SKM-1 (cell line): ENCODE results near the gene INPP5A.

Experiments used
- DNase-seq: peaks from one replicate; lab custom pipeline; 2025; ENCODE audit not compliant: unreplicated experiment; lab: John Stamatoyannopoulos, UW

INPP5A gene

GRCh38 chr10:132610071-132610701, 72.6 kb downstream of the INPP5A start:
- no peak for DNase-seq

GRCh38 chr10:132611026-132611910, 73.7 kb downstream of the INPP5A start:
- no peak for DNase-seq

- no peak for DNase-seq
Observed at GRCh38 chr10:132611986-132612385, 74.4 kb downstream of the INPP5A start.

- DNase-seq: no peak
Observed at GRCh38 chr10:132612571-132613504, 75.3 kb downstream of the INPP5A start.

GRCh38 chr10:132613566-132614348, 76.2 kb downstream of the INPP5A start:
- no peak for DNase-seq

GRCh38 chr10:132614431-132615340, 77.1 kb downstream of the INPP5A start:
- no peak for DNase-seq

GRCh38 chr10:132615341-132616169, 78.0 kb downstream of the INPP5A start:
- DNase-seq: no peak

GRCh38 chr10:132616170-132616995, 78.8 kb downstream of the INPP5A start:
- no peak for DNase-seq

GRCh38 chr10:132616996-132617736, 79.6 kb downstream of the INPP5A start:
- DNase-seq: no peak

- DNase-seq: no peak
Observed at GRCh38 chr10:132617737-132618052, 80.1 kb downstream of the INPP5A start.

- DNase-seq: no peak
Observed at GRCh38 chr10:132618158-132618919, 80.8 kb downstream of the INPP5A start.

- DNase-seq: no peak
Observed at GRCh38 chr10:132619927-132620326, 82.3 kb downstream of the INPP5A start.

- no peak for DNase-seq
Observed at GRCh38 chr10:132624061-132624846, 86.7 kb downstream of the INPP5A start.

- DNase-seq: no peak
Observed at GRCh38 chr10:132624847-132625471, 87.4 kb downstream of the INPP5A start.

- DNase-seq: no peak
Observed at GRCh38 chr10:132626019-132626760, 88.6 kb downstream of the INPP5A start.
